Measurements from ENCODE around the gene LGALS16.

- TF ChIP-seq CTCF (IDR thresholded peaks at IDR 0.05; ENCODE audit: low read depth, low read length, poor library complexity, severe bottlenecking) = no peak
- TF ChIP-seq EZH2phosphoT487 (IDR thresholded peaks at IDR 0.05; ENCODE audit: borderline replicate concordance, low read length) = no peak
Measured at GRCh38 chr19:39643591-39643990, 12.1 kb upstream of the LGALS16 start.

All from DOHH2 (cell line).